Muscle layer of colon (tissue), 2 donors: Measurements from ENCODE around the gene CHRM4.

Experiments used
- H3K27ac ChIP-seq: one replicate; pipeline ENCODE4 v1.7.0; 2013; ENCODE audit warnings: low read depth, mild to moderate bottlenecking, low read length, moderate library complexity
- H3K27me3 ChIP-seq, 2 donors: one replicate each; pipeline ENCODE4 v1.7.0; 2013; ENCODE audit warnings: low read length in 2 of 2, mild to moderate bottlenecking in 2 of 2; ENCODE audit not compliant: insufficient read depth in 2 of 2, control insufficient read depth in 1 of 2
- H3K36me3 ChIP-seq: one replicate; pipeline ENCODE4 v1.7.0; 2013; ENCODE audit warnings: mild to moderate bottlenecking, low read length; ENCODE audit not compliant: insufficient read depth
- H3K4me1 ChIP-seq: one replicate; pipeline ENCODE4 v1.7.0; 2013; ENCODE audit warnings: mild to moderate bottlenecking, low read length; ENCODE audit not compliant: insufficient read depth
- H3K4me3 ChIP-seq, 2 donors: one replicate each; pipeline ENCODE4 v1.7.0; 2013; ENCODE audit warnings: low read length in 2 of 2, low read depth in 1 of 2, mild to moderate bottlenecking in 1 of 2, moderate library complexity in 1 of 2
- H3K9ac ChIP-seq: one replicate; pipeline ENCODE4 v1.7.0; 2013; ENCODE audit warnings: low read length
- H3K9me3 ChIP-seq: one replicate; pipeline ENCODE4 v1.7.0; 2013; ENCODE audit warnings: mild to moderate bottlenecking, low read length
- donor health status: abdominal sarcoma.
- donor health status: Adenocarcinoma of cecum.

The CHRM4 gene

GRCh38 chr11:46338988-46339666, 52.4 kb downstream of the CHRM4 start:
- H3K4me3 ChIP-seq, result peak overlapping the region; percentile 4 to 22
- H3K9me3 ChIP-seq, result no peaks in the 10 kb centered on the region
- peaks cover 0 to 1% of the 10 kb centered on the region in 2 donors for H3K27me3 ChIP-seq
- peak overlapping the region; percentile 57 for H3K27ac ChIP-seq
- no peaks in the 10 kb centered on the region for H3K36me3 ChIP-seq
- peaks cover 21% of the 10 kb centered on the region for H3K4me1 ChIP-seq
- H3K9ac ChIP-seq, result no peak overlapping the region

GRCh38 chr11:46338636-46338987, 53.0 kb downstream of the CHRM4 start:
- no peak overlapping the region for H3K9ac ChIP-seq
- H3K27ac ChIP-seq, result peak overlapping the region; percentile 57
- H3K36me3 ChIP-seq, result no peaks in the 10 kb centered on the region
- peaks cover 21% of the 10 kb centered on the region for H3K4me1 ChIP-seq
- H3K4me3 ChIP-seq, result peak overlapping the region; percentile 4 to 22
- no peaks in the 10 kb centered on the region for H3K9me3 ChIP-seq
- peaks cover 0 to 6% of the 10 kb centered on the region in 2 donors for H3K27me3 ChIP-seq

GRCh38 chr11:46337626-46338345, 53.8 kb downstream of the CHRM4 start:
- Histone ChIP-seq H3K27ac (no peak overlapping the region), H3K27me3 (peaks cover 0 to 14% of the 10 kb centered on the region in 2 donors), H3K9me3 (no peaks in the 10 kb centered on the region), H3K4me3 (no peak overlapping the region), H3K4me1 (peaks cover 21% of the 10 kb centered on the region), H3K36me3 (no peaks in the 10 kb centered on the region), H3K9ac (no peak overlapping the region)

GRCh38 chr11:46336563-46337180, 54.9 kb downstream of the CHRM4 start:
- no peaks in the 10 kb centered on the region for H3K36me3 ChIP-seq
- H3K9ac ChIP-seq, result no peak overlapping the region
- H3K27me3 ChIP-seq, result peaks cover 10 to 26% of the 10 kb centered on the region in 2 donors
- H3K27ac ChIP-seq, result no peak overlapping the region
- peaks cover 21% of the 10 kb centered on the region for H3K4me1 ChIP-seq
- H3K4me3 ChIP-seq, result no peak overlapping the region
- H3K9me3 ChIP-seq, result no peaks in the 10 kb centered on the region

- Histone ChIP-seq H3K4me3 (no peak overlapping the region), H3K27me3 (peaks cover 16 to 32% of the 10 kb centered on the region in 2 donors), H3K9ac (no peak overlapping the region), H3K4me1 (peaks cover 21% of the 10 kb centered on the region), H3K9me3 (no peaks in the 10 kb centered on the region), H3K36me3 (no peaks in the 10 kb centered on the region), H3K27ac (no peak overlapping the region)
Observed at GRCh38 chr11:46335890-46336562, 55.5 kb downstream of the CHRM4 start.

- Histone ChIP-seq H3K4me1 (peaks cover 21% of the 10 kb centered on the region), H3K27me3 (peaks cover 16 to 37% of the 10 kb centered on the region in 2 donors), H3K4me3 (no peak overlapping the region), H3K9me3 (no peaks in the 10 kb centered on the region), H3K36me3 (no peaks in the 10 kb centered on the region), H3K9ac (no peak overlapping the region), H3K27ac (no peak overlapping the region)
Observed at GRCh38 chr11:46335271-46335670, 56.3 kb downstream of the CHRM4 start.

GRCh38 chr11:46334211-46334610, 57.4 kb downstream of the CHRM4 start:
- no peaks in the 10 kb centered on the region for H3K9me3 ChIP-seq
- H3K9ac ChIP-seq, result no peak overlapping the region
- peaks cover 22 to 37% of the 10 kb centered on the region in 2 donors for H3K27me3 ChIP-seq
- peaks cover 15% of the 10 kb centered on the region for H3K4me1 ChIP-seq
- H3K27ac ChIP-seq, result no peak overlapping the region
- H3K4me3 ChIP-seq, result no peak overlapping the region
- no peaks in the 10 kb centered on the region for H3K36me3 ChIP-seq
